Hematopoietic multipotent progenitor cell treated with erythropoietin and hydrocortisone succinate and interleukin-3 and kit ligand, for 6 days (in vitro differentiated cells): ENCODE data around the gene ASPN.
A peak's percentile ranks its signal among the peaks of the same experiment; 100 is the strongest.

Experiments used
- DNase-seq: peaks from one replicate; pipeline ENCODE4 v3.0.0-alpha.2; 2015

Gene ASPN

DNA sequence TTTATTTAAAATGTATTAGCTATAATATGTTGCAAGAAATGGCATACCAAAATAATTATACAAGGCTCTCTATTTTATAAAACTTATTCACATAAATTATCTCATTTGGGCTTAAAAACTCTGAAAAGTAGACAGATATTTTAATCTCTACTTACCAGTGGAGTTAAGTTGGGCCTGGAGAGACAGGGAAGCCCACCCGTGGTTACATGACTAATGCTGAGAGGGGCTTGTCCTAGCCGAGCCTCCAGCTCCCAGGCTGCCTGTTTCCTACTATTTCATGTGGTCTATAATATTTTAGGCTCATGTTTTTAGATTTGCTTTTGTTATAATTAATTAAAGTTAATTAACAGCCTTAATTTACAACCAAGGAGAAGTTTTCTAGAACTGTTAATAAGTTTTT lies 20.9 kb upstream of the ASPN start:
- DNase-seq, result peak; percentile 59

DNA sequence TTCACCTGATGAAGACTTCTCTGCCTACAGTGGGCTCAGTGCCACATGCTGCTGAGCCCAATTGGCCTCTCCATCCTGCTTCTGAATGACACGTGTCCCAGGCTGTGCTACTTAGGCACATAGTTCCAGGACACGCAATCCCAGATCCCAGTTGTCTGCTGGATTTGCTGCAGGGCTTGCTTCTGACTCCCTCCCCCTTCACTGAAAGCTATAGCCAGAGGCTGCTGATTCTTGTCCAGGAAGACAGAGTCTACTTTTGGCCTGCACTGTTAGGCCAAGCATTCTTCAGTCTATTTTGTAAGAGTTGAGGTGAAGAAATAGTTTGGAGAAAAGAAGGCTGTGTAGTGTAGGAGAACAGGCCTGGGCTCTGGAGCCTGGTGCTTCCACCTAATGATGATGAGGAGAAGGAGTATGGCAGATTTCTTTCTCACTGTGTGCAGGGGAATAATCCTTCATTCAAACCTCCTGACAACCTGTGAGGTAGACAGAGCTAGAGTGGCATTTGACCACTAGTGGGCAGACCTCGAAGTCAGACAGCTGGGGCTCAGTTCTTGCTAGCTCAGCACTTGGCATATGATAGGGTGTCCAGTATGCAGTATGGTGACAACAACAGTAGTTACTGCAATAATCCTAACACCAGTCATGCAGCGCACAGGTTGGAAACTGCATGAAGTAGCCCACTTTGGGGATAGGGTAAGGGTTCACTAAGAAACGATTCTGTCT lies 19.5 kb upstream of the ASPN start:
- peak; percentile 75 for DNase-seq

DNA sequence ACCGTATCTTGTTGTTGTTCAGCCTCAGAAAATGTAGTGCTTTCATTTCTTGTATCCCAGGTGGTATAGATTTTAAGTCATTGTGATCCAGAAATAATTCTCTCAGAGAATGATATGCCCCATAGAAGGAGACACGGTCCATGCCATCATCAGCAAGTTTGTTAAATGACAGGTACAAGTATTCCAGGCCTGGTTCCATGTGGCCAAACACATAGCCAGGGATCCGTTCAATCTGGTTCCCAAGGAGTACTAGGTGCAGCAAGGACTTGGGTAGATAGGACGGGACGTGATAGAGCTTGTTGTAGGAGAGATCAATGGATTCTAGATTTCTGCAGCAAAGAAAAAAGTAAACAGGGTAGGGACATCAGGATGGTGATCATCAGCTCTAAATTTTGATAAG lies 18.4 kb upstream of the ASPN start:
- no peak for DNase-seq

DNA sequence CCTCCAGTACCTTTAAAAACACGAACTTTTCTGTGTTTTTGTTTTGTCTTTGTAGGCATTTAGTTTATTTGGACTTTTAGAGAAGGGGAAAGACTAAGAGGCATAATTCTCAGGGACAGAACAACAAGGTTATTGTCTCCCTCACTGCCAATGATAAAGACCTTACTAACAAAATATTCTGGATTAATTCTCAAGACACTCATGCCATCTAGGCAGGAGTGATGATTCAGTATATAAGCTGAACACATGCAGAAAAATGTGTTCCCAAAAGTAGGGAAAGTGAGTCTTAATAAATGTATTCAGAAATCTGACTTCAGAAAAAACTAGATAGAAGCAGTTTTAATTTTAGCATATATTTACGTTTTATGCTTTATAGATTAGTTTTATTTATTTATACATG lies 17.4 kb upstream of the ASPN start:
- no peak for DNase-seq

DNA sequence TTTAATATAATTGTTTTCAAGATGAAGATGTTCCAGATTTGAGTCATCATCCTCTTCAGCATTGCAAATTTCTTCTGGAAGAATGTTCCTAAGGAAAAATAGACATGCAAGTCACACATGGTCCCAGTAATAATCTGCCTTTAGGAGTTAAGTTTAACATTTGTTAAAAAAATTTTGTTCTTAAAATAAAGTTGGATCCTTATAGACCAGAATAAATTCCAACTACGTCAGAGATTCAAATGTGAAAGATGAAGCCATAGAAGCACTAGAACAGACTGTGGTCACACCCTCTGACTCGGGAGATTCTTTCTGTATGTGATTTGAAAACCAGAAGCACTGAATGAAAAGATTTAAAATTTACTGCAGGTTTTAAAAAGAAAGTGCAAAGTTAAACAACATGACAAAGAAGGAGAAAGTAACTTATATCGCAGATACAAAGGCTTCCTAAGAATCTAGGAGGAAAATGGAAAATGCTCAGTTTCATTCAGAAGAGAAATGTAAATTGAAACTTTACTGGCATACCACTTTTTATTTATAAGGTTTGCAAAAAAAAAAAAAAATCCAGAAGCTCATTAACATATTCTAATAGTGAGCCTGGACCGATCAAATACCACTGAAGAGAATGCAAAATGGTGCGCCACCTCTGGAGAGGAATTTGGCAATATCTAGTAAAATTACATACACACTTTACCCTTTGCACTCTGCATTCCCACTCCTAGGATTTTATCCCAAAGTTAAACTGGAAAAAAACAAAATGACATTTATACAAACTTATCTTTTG lies 14.3 kb upstream of the ASPN start:
- no peak for DNase-seq

DNA sequence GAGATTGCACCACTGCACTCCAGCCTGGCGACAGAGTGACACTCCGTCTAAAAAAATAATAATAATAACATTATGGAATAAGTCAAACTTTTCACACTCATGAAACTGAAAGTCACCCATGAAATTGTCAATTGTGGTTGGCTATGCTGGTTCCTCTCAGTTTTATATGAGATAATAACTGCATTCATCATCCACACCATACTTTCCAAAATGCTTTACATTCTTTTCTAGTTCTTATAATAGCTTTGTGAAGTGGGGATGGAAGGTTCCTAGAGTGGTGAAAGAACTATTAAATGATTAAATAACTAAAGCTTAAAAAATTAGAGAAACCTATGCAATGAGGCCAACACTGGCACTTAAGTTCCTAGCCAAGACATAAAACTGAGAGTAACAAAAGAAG lies 12.6 kb upstream of the ASPN start:
- DNase-seq, result no peak

DNA sequence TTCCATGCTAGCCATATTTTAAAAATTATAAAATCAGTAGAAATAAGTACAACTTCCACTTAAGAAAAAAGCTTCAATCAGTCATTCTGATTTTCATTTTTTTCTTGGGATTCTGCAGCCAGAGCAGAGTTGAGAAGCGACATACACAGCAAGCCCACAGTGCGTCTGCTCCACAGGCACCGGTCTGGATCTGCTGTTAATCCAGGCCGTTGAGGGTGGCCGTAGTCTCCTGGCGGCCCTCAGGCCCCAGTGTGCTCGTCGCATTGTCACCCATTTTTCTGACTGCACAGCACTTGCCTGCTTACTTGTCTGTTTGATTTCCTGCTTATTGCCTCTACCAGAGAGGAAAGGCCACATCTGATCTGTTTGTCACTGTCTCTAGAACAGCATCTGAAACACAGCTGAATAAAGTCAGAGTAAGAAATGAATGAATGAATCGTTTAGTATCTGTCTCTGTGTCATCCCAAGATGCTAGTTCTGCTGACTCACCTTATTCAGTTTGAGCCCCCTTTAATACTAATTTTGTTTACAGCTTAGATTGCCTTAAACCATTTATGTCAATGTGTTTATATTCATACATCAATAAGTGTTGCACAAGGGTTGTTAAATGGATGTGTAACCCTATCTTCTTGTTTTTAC lies 11.6 kb upstream of the ASPN start:
- DNase-seq, result no peak

DNA sequence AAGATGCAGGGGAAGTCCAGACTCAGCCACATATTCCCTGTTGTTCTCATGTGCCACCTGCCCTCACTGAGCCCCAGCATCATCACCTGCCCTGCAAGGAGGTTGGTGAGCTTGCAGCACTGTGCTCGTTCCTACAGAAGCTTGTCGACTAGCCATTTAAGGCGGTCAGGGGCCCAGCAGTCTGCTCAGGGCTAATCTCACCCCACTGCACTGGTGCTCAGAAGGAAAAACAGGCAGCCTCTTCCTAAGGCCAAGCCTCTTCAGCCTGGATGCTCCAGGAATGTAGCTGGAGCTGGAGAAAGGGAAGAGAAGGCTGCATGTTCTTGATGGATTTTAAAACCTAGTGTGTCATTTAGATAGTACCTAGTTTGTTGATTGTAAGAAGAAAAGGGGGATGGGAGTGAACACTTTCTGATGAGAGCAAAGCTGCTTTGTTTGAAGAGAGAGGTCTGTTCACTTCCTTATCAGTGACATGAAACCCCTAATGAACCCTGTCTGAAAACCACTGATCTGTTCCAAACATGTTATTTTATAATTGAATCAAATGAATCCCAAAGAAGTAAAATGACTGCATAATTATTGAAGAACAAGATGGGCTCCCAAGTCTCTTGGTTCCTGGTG lies 10.6 kb upstream of the ASPN start:
- DNase-seq, result peak; percentile 23

DNA sequence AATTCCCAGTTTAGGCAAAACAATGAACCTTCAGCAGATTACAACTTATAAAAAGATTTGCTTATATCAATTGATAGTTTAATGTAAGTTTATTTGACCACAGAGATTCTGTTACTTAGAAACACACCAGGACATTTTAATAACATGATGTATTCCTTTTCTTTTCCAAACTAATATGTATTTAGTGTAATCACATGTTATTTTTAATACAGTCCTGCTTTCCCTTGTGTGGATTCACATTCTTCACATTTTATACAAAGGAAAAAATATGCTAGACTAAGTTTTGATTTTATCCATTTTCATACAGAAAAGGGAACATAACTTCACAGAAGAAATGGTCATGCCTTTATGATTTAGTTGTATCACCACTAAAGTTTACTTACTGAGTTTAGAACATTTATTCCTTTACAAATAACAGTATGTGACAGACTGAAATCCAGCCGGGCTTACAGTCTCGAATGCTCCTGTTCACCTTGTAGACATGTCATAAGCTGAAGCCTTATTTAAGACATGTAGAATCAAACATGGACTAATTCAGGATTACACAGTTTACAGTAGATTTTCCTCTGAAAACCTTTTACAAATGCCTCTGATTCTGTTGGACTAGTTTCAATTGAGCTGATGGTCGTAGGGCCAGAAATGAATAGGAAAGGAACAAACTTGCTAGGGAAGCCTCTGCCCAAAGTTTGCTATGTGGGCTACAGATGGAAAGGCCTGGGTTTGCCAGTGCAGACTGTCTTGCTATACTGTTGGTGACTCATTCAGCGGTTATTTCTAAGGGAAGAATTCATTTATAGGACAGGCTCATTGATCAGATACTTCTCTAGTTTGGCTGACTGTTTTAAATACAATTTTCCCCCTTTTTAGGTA lies 6.6 kb upstream of the ASPN start:
- DNase-seq, result no peak

DNA sequence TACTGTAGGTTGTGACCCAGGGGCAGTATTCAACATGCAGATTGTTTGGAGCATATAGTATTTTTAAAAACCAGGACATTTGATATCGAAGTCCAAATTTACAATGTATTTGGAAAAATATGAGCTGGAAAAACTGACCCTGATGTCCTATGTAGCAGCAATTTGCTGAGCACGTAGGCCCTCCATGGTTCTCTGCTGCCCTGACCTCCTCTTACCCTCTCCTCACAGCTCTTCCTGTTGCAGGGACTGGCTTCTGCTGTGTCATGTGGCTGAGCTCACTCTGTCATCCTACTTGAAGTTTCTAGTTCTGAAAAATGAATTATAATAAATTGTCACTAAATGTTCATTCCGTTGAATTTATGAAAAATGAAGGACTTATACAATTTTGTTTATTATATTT lies 4.1 kb upstream of the ASPN start:
- DNase-seq, result no peak

DNA sequence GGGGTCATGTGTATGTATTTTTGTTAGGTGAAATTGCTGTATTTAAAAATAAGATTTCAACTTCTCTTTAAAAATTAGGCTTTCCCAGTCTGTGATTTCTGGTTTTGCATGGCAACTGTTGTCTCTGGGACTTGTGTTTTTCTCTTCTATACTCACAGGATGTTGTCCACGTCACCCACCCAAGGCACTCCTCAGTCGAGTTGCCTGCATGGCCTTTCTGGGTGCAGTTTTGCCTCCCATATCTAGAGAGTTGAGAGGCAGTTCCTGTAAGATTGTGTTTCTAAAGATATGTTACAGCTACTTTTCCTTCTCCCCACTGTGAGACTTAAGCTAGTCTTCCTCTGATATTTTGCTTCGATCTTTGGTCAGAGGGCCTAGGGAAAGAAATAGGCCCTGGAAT lies 2.3 kb upstream of the ASPN start:
- no peak for DNase-seq

DNA sequence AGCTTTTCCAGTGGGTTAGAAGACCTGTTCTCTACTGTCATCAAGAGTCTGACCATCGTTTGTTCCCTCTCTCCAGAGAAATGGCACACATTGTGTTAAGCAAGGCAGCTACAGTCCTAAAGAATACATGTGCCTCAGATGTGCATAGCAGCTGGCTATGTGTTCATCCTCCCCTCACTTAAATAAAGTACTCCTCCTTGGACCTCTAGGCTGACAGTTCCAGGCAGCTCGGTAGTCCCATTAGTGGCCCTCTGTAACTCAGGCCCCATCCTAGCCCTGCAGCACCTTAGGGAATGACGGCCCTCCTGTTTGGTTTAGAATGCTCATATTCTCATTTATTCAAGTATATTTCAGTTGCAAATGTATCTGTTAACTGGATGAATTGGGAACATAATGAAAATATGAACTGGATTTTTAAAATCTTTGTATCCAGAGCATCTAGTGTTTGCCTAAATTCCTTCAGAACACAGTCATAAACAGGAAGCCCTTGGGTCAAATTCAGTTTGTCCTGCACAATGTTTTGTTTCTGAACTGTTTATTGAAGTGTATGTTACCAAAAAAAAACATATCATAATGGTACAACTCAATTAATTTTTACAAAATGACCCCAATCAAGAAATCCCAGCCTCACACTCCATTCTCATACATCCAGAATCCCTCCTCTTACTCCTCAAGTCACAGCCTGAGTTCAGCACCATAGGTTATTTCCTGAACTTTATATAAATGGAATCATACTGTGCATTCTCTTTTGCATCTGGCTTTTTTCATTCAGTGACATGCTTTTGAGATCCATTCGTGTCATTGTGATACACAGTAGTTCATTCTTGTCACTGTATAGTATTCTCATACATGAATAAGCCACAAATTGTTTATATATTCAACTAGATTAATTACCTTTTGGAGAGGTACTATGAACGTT lies 1.6 kb upstream of the ASPN start:
- no peak for DNase-seq

DNA sequence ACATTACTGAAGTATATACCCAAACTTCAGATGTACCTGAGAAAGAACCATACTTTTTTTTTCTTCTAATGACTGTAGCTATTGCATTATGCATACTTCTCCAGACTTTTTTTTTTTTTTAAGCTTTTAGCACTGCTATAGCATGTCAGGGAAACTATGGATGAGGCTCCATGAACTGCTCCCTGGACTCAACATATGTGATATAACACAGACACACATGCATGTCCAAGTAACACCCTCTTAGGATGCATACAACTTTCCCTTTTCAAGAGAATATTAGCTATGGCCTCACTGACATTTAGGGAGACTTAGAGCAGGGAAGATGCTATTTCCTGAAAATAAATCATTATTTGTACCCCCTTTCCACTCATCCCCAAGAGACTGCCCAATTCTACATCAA lies 499 bp upstream of the ASPN start:
- DNase-seq, result no peak

DNA sequence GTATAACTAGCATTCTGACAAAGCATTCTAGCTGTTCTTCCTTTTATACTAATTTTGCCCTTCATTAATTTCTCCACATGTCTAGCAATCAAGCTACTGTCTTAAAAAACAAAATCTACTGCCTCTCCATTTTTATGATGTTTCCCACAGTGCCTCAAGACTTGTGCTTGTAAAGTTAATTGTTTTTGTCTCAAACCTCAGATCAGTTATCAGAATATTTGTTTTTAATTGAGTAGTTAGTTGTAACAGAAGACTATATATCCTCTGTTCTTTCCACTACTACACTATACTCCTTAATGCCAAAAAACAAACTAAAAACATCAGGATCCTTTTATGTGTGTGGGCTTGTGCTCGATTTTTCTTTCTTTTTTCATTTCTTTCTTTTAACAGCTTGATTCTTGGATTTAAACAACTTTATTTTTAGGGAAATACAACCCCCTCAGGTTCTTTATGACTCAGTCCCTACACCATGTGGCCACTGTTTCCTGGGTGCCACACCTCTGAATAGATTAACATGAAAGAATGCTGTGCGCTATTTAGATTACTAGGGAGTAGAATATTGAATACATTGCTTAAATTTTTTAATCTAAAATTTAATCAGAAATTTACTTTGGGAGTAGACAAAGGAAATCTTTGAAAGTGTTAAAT lies 1.2 kb downstream of the ASPN start:
- DNase-seq, result peak; percentile 65

DNA sequence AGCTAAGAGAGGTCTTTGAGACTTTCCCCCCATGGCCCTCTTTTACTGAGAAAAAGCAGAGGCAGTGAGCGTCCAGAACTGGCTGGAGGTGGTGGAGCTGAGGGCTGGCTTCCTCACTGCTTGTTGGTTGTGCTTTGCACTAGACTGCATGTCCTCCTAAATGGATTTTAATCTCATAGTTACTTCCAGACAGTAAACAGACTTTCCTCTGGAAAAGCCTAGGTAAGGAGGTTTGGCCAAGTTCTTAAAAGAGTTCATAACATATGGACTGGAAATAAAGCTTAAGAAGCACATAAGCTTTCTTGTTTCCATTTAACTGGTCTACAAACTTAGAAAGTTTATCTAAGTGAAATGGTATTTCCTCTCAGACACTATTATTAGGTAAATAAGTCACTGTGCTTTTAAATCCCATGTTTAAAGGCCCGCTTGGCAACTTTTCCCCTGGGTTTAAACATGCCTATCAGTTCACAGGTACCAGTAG lies 2.0 kb downstream of the ASPN start:
- DNase-seq, result no peak

DNA sequence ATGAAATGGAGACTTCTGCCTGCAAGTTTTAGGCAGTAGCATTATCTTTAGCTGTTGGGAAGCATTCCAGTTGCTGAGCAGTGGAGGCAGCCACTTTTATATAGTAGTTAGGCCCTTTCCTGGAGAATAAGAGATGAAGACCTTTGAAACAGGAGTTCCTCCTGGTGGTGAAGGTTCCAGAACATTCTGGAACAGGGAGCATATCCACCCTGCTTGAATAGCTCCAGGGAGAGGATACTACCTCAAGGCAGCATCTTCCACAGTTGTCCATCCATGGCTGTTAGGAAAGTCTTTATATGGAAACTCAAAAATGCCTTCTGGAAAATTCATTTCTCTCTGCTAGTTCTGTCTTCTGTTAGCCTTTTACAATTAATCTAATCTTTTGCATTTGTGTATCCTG lies 3.0 kb downstream of the ASPN start:
- no peak for DNase-seq

DNA sequence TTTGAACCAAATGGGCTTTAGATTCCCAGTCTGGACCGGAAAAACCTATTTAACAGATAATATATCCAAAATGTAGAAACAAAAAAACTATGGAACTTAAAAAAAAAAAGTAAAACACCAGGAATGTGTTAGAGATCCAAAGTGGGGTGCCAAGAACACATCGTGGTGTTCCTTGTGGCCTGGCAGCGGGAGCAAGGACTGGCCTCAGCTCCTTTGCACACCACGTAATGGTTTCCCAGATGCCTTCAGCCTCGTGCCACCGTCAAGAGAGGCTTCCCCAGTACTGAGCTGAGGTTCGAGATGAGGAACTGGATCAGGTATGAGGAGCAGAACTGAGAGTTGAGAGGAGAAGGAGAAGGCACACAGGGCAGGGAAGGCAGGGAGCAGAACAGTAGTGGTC lies 3.5 kb downstream of the ASPN start:
- no peak for DNase-seq

DNA sequence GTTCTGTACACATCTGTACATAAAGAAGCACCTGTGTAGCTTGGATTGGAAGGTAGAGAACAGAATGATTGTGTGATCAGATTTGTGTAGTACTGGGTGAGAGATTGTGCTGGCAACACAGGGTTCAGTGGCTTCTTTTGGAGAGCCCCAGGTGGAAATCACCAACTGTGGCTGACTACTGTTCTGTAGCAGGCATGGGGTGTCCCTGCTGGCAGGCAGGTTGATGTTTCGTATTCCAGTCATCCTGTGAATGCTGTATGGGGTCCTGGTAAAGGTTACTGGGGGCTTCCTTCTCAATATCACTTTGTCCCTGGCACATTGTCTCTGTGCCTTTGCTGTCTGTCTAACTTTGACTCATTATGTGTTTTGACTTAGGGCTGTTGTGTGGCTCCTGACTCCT lies 5.3 kb downstream of the ASPN start:
- no peak for DNase-seq

DNA sequence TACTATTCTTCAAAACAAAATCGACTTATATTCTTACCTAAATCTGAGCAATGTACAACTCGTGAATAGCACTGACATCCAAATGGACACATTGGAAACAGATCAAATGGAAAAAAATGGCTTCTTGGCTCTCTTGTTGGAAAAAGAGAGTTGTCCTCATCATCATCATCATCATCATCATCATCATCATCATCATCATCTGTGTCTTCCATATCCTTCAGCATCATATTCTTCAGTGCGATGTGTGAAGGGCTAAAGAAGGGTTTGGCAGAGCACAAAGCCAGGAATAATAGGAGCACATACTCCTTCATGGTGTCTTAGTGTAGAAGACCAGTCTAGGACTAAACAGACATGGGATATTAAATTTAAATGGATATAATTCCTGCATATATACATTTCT lies 7.7 kb downstream of the ASPN start:
- no peak for DNase-seq

DNA sequence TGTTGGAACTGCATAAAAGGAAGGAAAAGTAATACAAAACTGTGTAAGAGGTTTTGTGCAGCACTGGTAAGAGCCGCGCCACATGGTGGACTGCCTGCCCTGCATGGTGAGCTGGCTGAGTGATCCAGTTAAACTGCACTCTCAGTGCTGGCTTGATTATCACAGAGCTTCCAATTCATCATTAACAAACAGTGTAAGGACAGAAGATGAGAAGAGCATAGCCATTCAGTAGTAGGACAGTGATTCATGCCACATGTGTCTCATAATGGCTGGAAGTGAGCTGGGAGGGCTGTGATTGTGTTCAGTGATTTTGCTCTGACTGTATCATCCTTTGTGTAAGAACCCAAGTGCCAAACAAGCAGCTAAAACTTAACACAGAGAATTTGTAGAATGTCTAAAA lies 14.1 kb downstream of the ASPN start:
- no peak for DNase-seq

DNA sequence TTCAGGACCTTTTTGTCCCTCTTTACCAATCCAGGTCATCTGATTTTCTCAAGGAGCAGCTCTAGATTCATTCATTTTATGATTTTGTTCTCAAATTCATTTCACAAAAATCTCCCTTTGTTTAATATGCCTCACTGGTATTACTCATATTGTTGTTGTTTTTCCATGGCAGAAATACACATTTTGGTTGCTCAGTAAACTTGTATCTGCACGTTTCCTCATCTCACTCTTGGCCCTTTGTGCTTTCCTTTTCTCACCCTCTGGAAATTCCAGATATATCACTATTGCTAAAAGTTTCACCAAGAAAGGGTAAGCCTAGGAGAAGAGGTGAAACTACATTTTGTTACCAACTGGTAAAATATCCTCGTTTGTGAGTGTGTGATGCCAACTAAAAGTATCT lies 14.8 kb downstream of the ASPN start:
- no peak for DNase-seq
